ENCODE data around the gene MEGF11.

Gene MEGF11

GRCh38 chr15:66001717-66002426 lies 251.7 kb downstream of the MEGF11 start:
- TF ChIP-seq BACH2 (CRISPR knock-in tag; IDR thresholded peaks at IDR 0.05; ENCODE audit: borderline replicate concordance) (no peak), ESRRG (CRISPR knock-in tag; IDR thresholded peaks at IDR 0.05) (no peak)
- no peak for ATAC-seq

- TF ChIP-seq ESRRG (CRISPR knock-in tag; IDR thresholded peaks at IDR 0.05): no peak
- no peak for TF ChIP-seq ZNF8 (CRISPR knock-in tag; IDR thresholded peaks at IDR 0.05)
- no peak for TF ChIP-seq ZFP30 (CRISPR knock-in tag; IDR thresholded peaks at IDR 0.05)
- no peak for TF ChIP-seq BACH2 (CRISPR knock-in tag; IDR thresholded peaks at IDR 0.05; ENCODE audit: borderline replicate concordance)
- TF ChIP-seq RARB (CRISPR knock-in tag; IDR thresholded peaks at IDR 0.05): no peak
- TF ChIP-seq OSR1 (CRISPR knock-in tag; IDR thresholded peaks at IDR 0.05): no peak
- TF ChIP-seq CSDC2 (CRISPR knock-in tag; IDR thresholded peaks at IDR 0.05): no peak
- no peak for TF ChIP-seq ZFP3 (CRISPR knock-in tag; IDR thresholded peaks at IDR 0.05)
- no peak for TF ChIP-seq TSHZ2 (CRISPR knock-in tag; IDR thresholded peaks at IDR 0.05)
- TF ChIP-seq PATZ1 (CRISPR knock-in tag; IDR thresholded peaks at IDR 0.05; ENCODE audit: borderline replicate concordance): no peak
These were observed 252.5 kb downstream of the MEGF11 start for GRCh38 chr15:66001042-66001441.

GRCh38 chr15:65998486-65998885 lies 255.1 kb downstream of the MEGF11 start:
- no peak for TF ChIP-seq POU6F1 (CRISPR knock-in tag; IDR thresholded peaks at IDR 0.05; ENCODE audit: borderline replicate concordance, low read depth)
- TF ChIP-seq PATZ1 (CRISPR knock-in tag; IDR thresholded peaks at IDR 0.05; ENCODE audit: borderline replicate concordance): no peak
- TF ChIP-seq ARNTL (CRISPR knock-in tag; IDR thresholded peaks at IDR 0.05; ENCODE audit: borderline replicate concordance, low read depth): no peak
- no peak for TF ChIP-seq ZNF70 (CRISPR knock-in tag; IDR thresholded peaks at IDR 0.05)
- no peak for TF ChIP-seq SNAI2 (CRISPR knock-in tag; IDR thresholded peaks at IDR 0.05)
- no peak for TF ChIP-seq ZNF8 (CRISPR knock-in tag; IDR thresholded peaks at IDR 0.05)
- ATAC-seq: no peak

More at GRCh38 chr15:66001042-66001441, 252.5 kb downstream of the MEGF11 start:
- no peak for ATAC-seq

- ATAC-seq: no peak
- TF ChIP-seq PATZ1 (CRISPR knock-in tag; IDR thresholded peaks at IDR 0.05; ENCODE audit: borderline replicate concordance) (no peak), ZNF8 (CRISPR knock-in tag; IDR thresholded peaks at IDR 0.05) (no peak), BACH2 (CRISPR knock-in tag; IDR thresholded peaks at IDR 0.05; ENCODE audit: borderline replicate concordance) (no peak), ZFP3 (CRISPR knock-in tag; IDR thresholded peaks at IDR 0.05) (no peak), ZFP30 (CRISPR knock-in tag; IDR thresholded peaks at IDR 0.05) (no peak), ISL1 (CRISPR knock-in tag; IDR thresholded peaks at IDR 0.05) (no peak), RARB (CRISPR knock-in tag; IDR thresholded peaks at IDR 0.05) (no peak), TCF4 (CRISPR knock-in tag; IDR thresholded peaks at IDR 0.05; ENCODE audit: borderline replicate concordance) (no peak), ARNTL (CRISPR knock-in tag; IDR thresholded peaks at IDR 0.05; ENCODE audit: borderline replicate concordance, low read depth) (no peak), CSRNP3 (CRISPR knock-in tag; IDR thresholded peaks at IDR 0.05) (no peak), OSR1 (CRISPR knock-in tag; IDR thresholded peaks at IDR 0.05) (no peak), TOX (CRISPR knock-in tag; IDR thresholded peaks at IDR 0.05; ENCODE audit: borderline replicate concordance) (no peak), PPARA (CRISPR knock-in tag; IDR thresholded peaks at IDR 0.05; ENCODE audit: borderline replicate concordance) (no peak)
These were observed 256.6 kb downstream of the MEGF11 start for GRCh38 chr15:65996901-65997300.
